GM23338 (cell line): Measurements from ENCODE around the gene NCBP3. TPM values are rescaled to one million over a fixed set of nuclear protein-coding genes. Genes with fewer than 3 reads are reported as not detected.

Experiments used
- ATAC-seq: fragments of 200-7000 bp; cut with Tn5 transposase; 3 replicates; pipeline ENCODE4 v1.9.1; 2020
- DNase-seq: peaks from one replicate; pipeline ENCODE4 v3.0.0-alpha.2; 2015; ENCODE audit warnings: low spot score
- H2AFZ ChIP-seq: fragments of 200-600 bp; sonication (generic); 2 replicates; pipeline ENCODE4 v1.8.0; 2016; ENCODE audit warnings: antibody characterized with exemption, mild to moderate bottlenecking, moderate library complexity
- H3F3A ChIP-seq: fragments of 200-600 bp; sonication (generic); replicated peaks from 2 replicates; pipeline ENCODE4 v1.8.0; 2017; ENCODE audit warnings: antibody characterized with exemption, mixed run types, low read depth
- H3K27ac ChIP-seq: fragments of 200-600 bp; sonication (generic); 2 replicates; pipeline ENCODE4 v1.6.1; 2016; ENCODE audit warnings: low read depth
- H3K27me3 ChIP-seq: fragments of 200-600 bp; sonication (generic); 2 replicates; pipeline ENCODE4 v1.8.0; 2016; ENCODE audit warnings: mild to moderate bottlenecking, mixed run types, moderate library complexity; ENCODE audit not compliant: insufficient read depth
- H3K36me3 ChIP-seq: fragments of 200-600 bp; sonication (generic); 2 replicates; pipeline ENCODE4 v1.8.0; 2016; ENCODE audit warnings: mild to moderate bottlenecking; ENCODE audit not compliant: insufficient read depth
- H3K4me1 ChIP-seq: fragments of 200-600 bp; sonication (generic); 2 replicates; pipeline ENCODE4 v1.8.0; 2016; ENCODE audit warnings: mild to moderate bottlenecking, moderate library complexity; ENCODE audit not compliant: insufficient read depth
- H3K4me2 ChIP-seq: fragments of 200-600 bp; sonication (generic); 2 replicates; pipeline ENCODE4 v1.7.1; 2017; ENCODE audit warnings: mixed run types
- H3K4me3 ChIP-seq: fragments of 200-600 bp; sonication (generic); 2 replicates; pipeline ENCODE4 v1.6.1; 2016; ENCODE audit warnings: mixed run types
- H3K79me2 ChIP-seq: fragments of 200-600 bp; sonication (generic); replicated peaks from 2 replicates; pipeline ENCODE4 v1.8.0; 2017; ENCODE audit warnings: mild to moderate bottlenecking; ENCODE audit not compliant: insufficient read depth
- H3K9me2 ChIP-seq: fragments of 200-600 bp; sonication (generic); 2 replicates; pipeline ENCODE4 v1.8.0; 2017; ENCODE audit not compliant: insufficient read depth
- H4K20me1 ChIP-seq: fragments of 200-600 bp; sonication (generic); replicated peaks from 2 replicates; pipeline ENCODE4 v1.8.0; 2017; ENCODE audit warnings: mild to moderate bottlenecking; ENCODE audit not compliant: insufficient read depth
- H3K27ac Mint-ChIP-seq: 2 replicates; pipeline ENCODE4 v1.8.0; 2020; ENCODE audit warnings: inconsistent platforms, mild to moderate bottlenecking, moderate library complexity, mixed read lengths
- H3K27me3 Mint-ChIP-seq: 3 replicates; pipeline ENCODE4 v1.8.0; 2022; ENCODE audit warnings: low read depth, mild to moderate bottlenecking, moderate library complexity, mixed read lengths, inconsistent platforms; ENCODE audit not compliant: insufficient read depth, poor library complexity
- H3K36me3 Mint-ChIP-seq: 3 replicates; pipeline ENCODE4 v1.8.0; 2021; ENCODE audit warnings: low read depth, mild to moderate bottlenecking, inconsistent platforms, moderate library complexity, mixed read lengths
- H3K4me1 Mint-ChIP-seq: 3 replicates; pipeline ENCODE4 v1.8.0; 2020; ENCODE audit warnings: mild to moderate bottlenecking, inconsistent platforms, mixed read lengths
- H3K4me3 Mint-ChIP-seq: 3 replicates; pipeline ENCODE4 v1.8.0; 2021; ENCODE audit warnings: moderate library complexity, mild to moderate bottlenecking, inconsistent platforms, mixed read lengths
- H3K9me3 Mint-ChIP-seq: 3 replicates; pipeline ENCODE4 v1.8.0; 2020; ENCODE audit warnings: moderate library complexity, mild to moderate bottlenecking, inconsistent platforms, mixed read lengths
- CREB1 ChIP-seq: fragments of 250-450 bp; sonication (Bioruptor Pico); IDR thresholded peaks from 2 replicates; pipeline ENCODE4 v1.5.0; 2020; ENCODE audit warnings: low read depth, mild to moderate bottlenecking, moderate library complexity
- EZH2phosphoT487 ChIP-seq: fragments of 200-600 bp; sonication (generic); IDR thresholded peaks from one replicate; pipeline ENCODE4 v1.8.1; 2018; ENCODE audit warnings: antibody characterized with exemption; ENCODE audit not compliant: unreplicated experiment
- JUNB ChIP-seq: IDR thresholded peaks from one replicate; pipeline ENCODE4 v1.6.1; 2016; ENCODE audit warnings: antibody characterized with exemption; ENCODE audit not compliant: unreplicated experiment
- NANOG ChIP-seq: IDR thresholded peaks from 2 replicates; pipeline ENCODE4 v1.6.1; 2016; ENCODE audit warnings: antibody characterized with exemption, borderline replicate concordance
- POLR2AphosphoS5 ChIP-seq: IDR thresholded peaks from 2 replicates; pipeline ENCODE4 v1.6.1; 2016; ENCODE audit warnings: antibody characterized with exemption, low read depth
- ZNF114 ChIP-seq: fragments of 250-450 bp; sonication (Bioruptor Pico); IDR thresholded peaks from 2 replicates; pipeline ENCODE4 v1.5.0; 2020; ENCODE audit warnings: mild to moderate bottlenecking, moderate library complexity
- polyA plus RNA-seq: library from polyadenylated mRNA; unstranded; fragments of >200 nt; fragmentation: Nextera tagmentation; extraction: Ambion mirVana; gene quantifications from 2 replicates; pipeline ENCODE4 v1.2.1, GENCODE V29; 2016
- total RNA-seq: library from RNA; depleted of rRNA; stranded (reverse); fragments of >200 nt; shearing (Covaris generic); gene quantifications from 2 replicates; pipeline ENCODE4 v1.2.3, GENCODE V29; 2014
- TF ChIP-seq, protein P1 (sequence below): IDR thresholded peaks from one replicate; pipeline ENCODE4 v1.6.1; 2018; ENCODE audit warnings: antibody characterized with exemption; ENCODE audit not compliant: unreplicated experiment

The NCBP3 gene
- total and polyA plus RNA-seq, 2 experiments from 2014 or later = 35.5 to 42.8 TPM

DNA sequence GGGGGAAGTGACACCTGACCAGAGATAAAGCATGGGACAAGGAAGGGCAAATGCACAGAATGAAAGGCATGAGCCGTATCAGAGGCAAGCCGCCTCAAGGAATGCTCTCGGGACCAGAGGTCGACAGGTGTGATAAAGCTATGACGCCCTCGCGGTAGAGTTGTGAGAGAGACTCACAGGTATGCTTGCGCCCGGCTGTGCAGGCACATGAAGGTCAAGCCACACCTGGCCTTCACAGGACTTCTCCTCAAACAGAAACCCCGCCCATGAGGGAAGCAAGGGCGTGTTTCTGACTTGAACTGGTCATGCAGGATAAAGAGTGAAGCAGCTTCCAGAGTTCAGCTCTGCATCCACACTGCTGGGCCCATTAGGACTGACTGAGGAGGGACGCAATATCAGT, 7.8 kb downstream of the NCBP3 start:
- H3K4me3 Mint-ChIP-seq = no peak overlapping the region
- ATAC-seq (no peak), DNase-seq (no peak)
- H3K4me1 Mint-ChIP-seq = no peaks in the 10 kb centered on the region
- Histone ChIP-seq H3K4me1 (no peaks in the 10 kb centered on the region), H3K27ac (no peak overlapping the region), H3K4me3 (no peak overlapping the region), H3K79me2 (peaks cover 97% of the 10 kb centered on the region), H3K4me2 (no peak overlapping the region), H3K9me2 (no peaks in the 10 kb centered on the region), H3F3A (no peaks in the 10 kb centered on the region), H4K20me1 (peaks cover 60% of the 10 kb centered on the region), H3K27me3 (no peaks in the 10 kb centered on the region), H3K36me3 (peaks cover 42% of the 10 kb centered on the region), H2AFZ (no peak overlapping the region)
- no peak for TF ChIP-seq ZNF114
- TF ChIP-seq CREB1 (CRISPR knock-in tag) = no peak
- TF ChIP-seq POLR2AphosphoS5 = no peak
- no peaks in the 10 kb centered on the region for H3K9me3 Mint-ChIP-seq
- no peak overlapping the region for H3K27ac Mint-ChIP-seq
- peaks cover 75% of the 10 kb centered on the region for H3K36me3 Mint-ChIP-seq
- peaks cover 1% of the 10 kb centered on the region for H3K27me3 Mint-ChIP-seq

- Mint-ChIP-seq H3K27me3 (peaks cover 1% of the 10 kb centered on the region), H3K4me3 (no peak overlapping the region), H3K36me3 (peaks cover 63% of the 10 kb centered on the region), H3K4me1 (no peaks in the 10 kb centered on the region), H3K27ac (no peak overlapping the region), H3K9me3 (no peaks in the 10 kb centered on the region)
- Histone ChIP-seq H3K4me2 (no peak overlapping the region), H3K79me2 (peaks cover 94% of the 10 kb centered on the region), H3K36me3 (peaks cover 28% of the 10 kb centered on the region), H3K27ac (no peak overlapping the region), H3K4me1 (no peaks in the 10 kb centered on the region), H3K27me3 (no peaks in the 10 kb centered on the region), H4K20me1 (peaks cover 48% of the 10 kb centered on the region), H3K9me2 (no peaks in the 10 kb centered on the region), H2AFZ (no peak overlapping the region), H3F3A (no peaks in the 10 kb centered on the region), H3K4me3 (no peak overlapping the region)
- DNase-seq (no peak), ATAC-seq (no peak)
- no peak for TF ChIP-seq POLR2AphosphoS5
- TF ChIP-seq, protein P1, sequence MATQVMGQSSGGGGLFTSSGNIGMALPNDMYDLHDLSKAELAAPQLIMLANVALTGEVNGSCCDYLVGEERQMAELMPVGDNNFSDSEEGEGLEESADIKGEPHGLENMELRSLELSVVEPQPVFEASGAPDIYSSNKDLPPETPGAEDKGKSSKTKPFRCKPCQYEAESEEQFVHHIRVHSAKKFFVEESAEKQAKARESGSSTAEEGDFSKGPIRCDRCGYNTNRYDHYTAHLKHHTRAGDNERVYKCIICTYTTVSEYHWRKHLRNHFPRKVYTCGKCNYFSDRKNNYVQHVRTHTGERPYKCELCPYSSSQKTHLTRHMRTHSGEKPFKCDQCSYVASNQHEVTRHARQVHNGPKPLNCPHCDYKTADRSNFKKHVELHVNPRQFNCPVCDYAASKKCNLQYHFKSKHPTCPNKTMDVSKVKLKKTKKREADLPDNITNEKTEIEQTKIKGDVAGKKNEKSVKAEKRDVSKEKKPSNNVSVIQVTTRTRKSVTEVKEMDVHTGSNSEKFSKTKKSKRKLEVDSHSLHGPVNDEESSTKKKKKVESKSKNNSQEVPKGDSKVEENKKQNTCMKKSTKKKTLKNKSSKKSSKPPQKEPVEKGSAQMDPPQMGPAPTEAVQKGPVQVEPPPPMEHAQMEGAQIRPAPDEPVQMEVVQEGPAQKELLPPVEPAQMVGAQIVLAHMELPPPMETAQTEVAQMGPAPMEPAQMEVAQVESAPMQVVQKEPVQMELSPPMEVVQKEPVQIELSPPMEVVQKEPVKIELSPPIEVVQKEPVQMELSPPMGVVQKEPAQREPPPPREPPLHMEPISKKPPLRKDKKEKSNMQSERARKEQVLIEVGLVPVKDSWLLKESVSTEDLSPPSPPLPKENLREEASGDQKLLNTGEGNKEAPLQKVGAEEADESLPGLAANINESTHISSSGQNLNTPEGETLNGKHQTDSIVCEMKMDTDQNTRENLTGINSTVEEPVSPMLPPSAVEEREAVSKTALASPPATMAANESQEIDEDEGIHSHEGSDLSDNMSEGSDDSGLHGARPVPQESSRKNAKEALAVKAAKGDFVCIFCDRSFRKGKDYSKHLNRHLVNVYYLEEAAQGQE = no peak
Measured at GRCh38 chr17:3836551-3836950, 9.5 kb downstream of the NCBP3 start.

GRCh38 chr17:3835410-3836229, 10.4 kb downstream of the NCBP3 start:
- Histone ChIP-seq H3K9me2 (no peaks in the 10 kb centered on the region), H4K20me1 (peaks cover 46% of the 10 kb centered on the region), H3K79me2 (peaks cover 94% of the 10 kb centered on the region), H3K27me3 (no peaks in the 10 kb centered on the region), H3K27ac (no peak overlapping the region), H3F3A (no peaks in the 10 kb centered on the region), H3K4me2 (no peak overlapping the region), H3K4me1 (no peaks in the 10 kb centered on the region), H2AFZ (no peak overlapping the region), H3K4me3 (no peak overlapping the region), H3K36me3 (peaks cover 25% of the 10 kb centered on the region)
- peaks cover 54% of the 10 kb centered on the region for H3K36me3 Mint-ChIP-seq
- DNase-seq (no peak), ATAC-seq (no peak)
- peaks cover 1% of the 10 kb centered on the region for H3K27me3 Mint-ChIP-seq
- H3K4me3 Mint-ChIP-seq = no peak overlapping the region
- H3K27ac Mint-ChIP-seq = no peak overlapping the region
- no peaks in the 10 kb centered on the region for H3K4me1 Mint-ChIP-seq
- no peaks in the 10 kb centered on the region for H3K9me3 Mint-ChIP-seq
- no peak for TF ChIP-seq EZH2phosphoT487
- no peak for TF ChIP-seq JUNB
- no peak for TF ChIP-seq POLR2AphosphoS5
- no peak for TF ChIP-seq NANOG
